HUDEP-2 (cell line): ENCODE data around the gene CA6.
"Not testable (repeated sequence)": the region's sequence is repeated elsewhere in the genome, so short reads cannot be mapped to it uniquely, and the experiment has no call there.

Experiments
- DNase-seq, 76 experiments: peaks; one replicate each; lab custom pipeline; 2025; ENCODE audit not compliant: unreplicated experiment in 76 of 76; lab: John Stamatoyannopoulos, UW

CA6 gene

GRCh38 chr1:9004031-9004699, 58.5 kb downstream of the CA6 start:
- DNase-seq, result no peak

DNA sequence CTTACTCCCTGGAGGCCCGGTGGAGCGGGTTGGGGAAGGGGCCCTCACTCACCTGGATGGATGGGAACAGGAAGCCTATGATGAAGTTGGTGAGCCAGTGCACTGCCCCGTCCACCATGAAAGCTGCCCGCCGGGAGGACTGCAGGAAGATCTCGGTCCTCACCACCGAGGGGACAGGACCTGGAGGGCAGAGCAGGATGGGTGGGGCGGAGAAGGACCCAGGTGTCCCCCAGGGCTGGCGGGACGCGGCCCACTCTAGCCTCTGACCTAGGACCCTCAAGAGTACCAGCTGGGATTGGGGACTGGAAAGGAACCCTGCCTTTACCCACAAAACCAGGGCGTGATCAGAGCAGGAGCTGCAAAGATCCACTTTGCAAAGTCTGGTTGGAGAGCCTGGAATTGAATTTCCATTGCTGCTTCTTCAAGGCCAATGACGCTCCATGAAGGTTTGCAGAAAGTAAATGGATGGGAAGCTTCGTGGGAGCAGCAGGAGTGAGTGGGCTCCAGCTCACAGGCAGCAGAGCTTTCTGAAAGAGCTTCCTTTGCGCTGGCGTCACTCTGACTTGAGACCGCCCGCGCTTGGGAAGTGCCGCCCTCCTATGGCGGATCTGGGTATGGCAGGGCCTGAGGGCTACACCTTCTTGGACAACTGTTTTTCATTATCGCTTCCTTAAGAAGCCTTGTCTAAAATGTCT, 59.2 kb downstream of the CA6 start:
- DNase-seq, result peak in 56 of 76 experiments; percentile 1 to 67 (median 34)

DNA sequence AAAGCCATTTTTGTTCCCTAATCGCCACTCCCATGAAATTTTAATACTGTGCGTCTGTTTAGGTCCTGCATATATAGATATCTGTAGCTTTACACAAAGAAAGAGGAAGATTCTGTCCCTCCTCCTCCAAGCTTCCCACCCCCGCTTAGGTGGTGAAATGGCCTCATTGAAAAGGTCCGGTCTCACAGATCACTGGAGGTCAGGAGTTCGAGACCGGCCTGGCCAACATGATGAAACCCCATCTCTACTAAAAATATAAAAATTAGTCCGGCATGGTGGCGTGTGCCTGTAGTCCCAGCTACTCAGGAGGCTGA, 59.7 kb downstream of the CA6 start:
- no peak for DNase-seq

DNA sequence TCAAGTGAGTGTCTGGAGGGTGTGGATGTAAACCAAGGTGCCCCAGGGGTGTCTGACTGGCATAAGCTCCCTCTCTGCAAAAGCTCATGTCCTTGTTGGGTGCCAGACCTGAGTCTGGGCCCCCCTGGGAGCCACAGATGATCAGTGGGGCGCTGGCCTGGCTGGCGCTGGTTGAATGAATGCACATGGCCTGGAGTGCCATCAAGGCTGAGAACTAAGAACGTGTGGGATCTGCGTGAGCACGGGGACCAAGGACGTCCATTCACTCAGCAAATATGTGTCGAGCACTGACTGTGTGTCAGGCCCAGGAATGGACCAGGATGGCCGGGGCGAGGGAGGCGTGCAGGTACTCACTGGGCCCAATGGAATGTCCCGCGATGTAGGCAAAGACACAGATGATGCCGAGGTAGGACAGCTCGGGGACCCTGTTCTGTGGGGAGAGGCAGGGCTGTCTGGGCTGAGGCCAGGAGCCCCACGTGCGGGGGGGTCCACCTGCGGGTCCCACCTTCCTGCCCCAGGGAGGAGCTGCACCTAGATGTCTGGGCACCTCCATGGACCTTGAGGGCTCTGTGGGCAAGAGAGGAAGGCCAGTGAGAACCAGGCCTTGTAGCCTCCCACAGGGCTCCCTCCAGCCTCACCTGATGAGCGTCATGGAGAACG, 61.4 kb downstream of the CA6 start:
- no peak for DNase-seq

DNA sequence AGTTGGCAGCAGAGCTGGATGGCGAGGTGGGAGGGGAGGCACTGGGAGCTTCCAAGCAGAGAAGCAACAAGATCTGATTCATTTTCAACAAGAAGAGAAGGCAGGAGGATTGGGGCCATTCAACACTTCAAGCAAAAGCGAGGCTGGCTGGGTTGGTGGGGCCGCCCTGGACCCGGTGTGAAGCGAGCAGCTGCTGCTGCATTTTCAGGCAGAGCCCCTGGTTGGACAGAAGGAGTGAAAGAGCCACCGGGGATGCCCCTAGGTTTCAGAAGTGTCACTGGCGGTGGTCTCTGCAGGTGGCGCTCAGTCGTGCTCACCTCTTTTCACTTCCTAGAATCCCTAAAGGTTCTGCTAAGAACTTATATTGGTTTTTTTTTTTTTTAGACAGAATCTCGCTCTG, 62.6 kb downstream of the CA6 start:
- DNase-seq, result no peak

DNA sequence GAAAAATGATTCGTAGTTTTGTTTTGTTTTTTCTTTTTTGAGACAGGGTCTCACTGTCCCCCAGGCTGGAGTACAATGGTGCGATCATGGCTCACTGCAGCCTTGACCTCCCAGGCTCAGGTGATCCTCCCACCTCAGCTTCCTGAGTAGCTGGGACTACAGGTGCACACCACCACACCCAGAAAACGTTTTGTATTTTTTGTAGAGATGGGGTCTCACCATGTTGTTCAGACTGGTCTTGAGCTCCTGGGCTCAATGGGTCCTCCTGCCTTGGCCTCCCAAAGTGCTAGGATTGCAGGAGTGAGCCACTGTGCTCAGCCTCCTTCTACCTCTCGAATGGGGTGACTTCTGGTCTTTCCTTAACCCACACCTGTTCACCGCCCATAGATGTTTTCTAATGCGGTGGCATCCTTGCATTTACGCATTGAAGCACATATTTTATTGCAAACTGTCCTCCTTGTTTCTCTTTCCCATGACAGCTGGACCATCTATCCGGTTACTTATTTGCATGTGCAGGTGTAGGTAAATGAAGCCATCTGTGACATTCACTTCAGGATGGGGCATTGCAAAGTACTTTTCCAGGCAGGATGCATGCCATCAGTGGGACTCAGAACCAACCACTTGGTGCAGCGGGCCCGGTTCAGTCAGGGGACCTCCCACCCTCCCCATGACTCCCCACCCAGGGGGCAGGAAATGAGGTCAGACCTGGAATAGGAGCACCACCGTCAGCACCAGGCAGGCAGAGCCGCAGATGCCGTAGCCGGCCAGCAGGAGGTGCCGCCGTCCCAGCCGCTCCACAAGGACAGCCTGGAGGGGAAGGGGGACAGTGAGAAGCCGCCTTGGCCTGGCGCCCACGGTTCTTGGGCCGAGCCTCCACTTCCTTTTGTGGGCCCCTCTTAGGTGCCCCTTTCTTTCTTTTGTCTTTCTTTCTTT, 64.0 kb downstream of the CA6 start:
- peak in 7 of 76 experiments; percentile 1 to 9 (median 5) for DNase-seq

- DNase-seq, result no peak
These were observed 65.2 kb downstream of the CA6 start for GRCh38 chr1:9010781-9011323.

- no peak for DNase-seq
These were observed 68.2 kb downstream of the CA6 start for GRCh38 chr1:9013819-9014218.

- DNase-seq, result no peak
These were observed 69.1 kb downstream of the CA6 start for GRCh38 chr1:9014475-9015375.

- no peak for DNase-seq
These were observed 70.8 kb downstream of the CA6 start for GRCh38 chr1:9016455-9016854.

GRCh38 chr1:9018333-9018732, 72.7 kb downstream of the CA6 start:
- no peak for DNase-seq

GRCh38 chr1:9019896-9020295, 74.2 kb downstream of the CA6 start:
- no peak for DNase-seq

DNA sequence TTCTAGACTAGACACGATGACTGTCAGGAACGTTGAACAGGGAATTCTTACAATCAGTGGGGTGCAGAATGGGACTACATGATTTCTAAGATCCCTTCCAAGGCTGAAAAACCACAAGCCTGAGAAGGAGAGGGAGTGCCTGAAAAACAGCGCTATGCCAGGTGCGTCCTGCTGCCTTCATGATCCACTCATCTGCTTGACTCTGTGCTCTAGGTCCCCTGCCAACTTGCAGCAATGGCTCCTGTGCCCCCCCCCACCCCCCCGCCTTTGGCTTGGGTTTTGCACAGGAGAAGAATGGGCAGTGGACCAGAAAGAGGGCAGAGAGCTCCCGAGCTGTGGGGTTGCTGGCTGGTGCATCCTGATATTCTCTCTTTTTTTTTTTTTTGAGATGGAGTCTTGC, 74.6 kb downstream of the CA6 start:
- no peak for DNase-seq

- not testable (repeated sequence) for DNase-seq
These were observed 76.5 kb downstream of the CA6 start for GRCh38 chr1:9022026-9022738.

- DNase-seq, result no peak
These were observed 77.1 kb downstream of the CA6 start for GRCh38 chr1:9022773-9023172.
